GM21381 (cell line): ENCODE results near the gene CFAP52.
A peak's percentile ranks its signal among the peaks of the same experiment; 100 is the strongest.
"Not testable (repeated sequence)": the region's sequence is repeated elsewhere in the genome, so short reads cannot be mapped to it uniquely, and the experiment has no call there.

Experiments
- ATAC-seq: cut with Tn5 transposase; IDR thresholded peaks from one replicate; pipeline ENCODE4 v1.9.1; 2021; ENCODE audit warnings: mild to moderate bottlenecking, moderate library complexity; ENCODE audit not compliant: unreplicated experiment

Gene CFAP52

DNA sequence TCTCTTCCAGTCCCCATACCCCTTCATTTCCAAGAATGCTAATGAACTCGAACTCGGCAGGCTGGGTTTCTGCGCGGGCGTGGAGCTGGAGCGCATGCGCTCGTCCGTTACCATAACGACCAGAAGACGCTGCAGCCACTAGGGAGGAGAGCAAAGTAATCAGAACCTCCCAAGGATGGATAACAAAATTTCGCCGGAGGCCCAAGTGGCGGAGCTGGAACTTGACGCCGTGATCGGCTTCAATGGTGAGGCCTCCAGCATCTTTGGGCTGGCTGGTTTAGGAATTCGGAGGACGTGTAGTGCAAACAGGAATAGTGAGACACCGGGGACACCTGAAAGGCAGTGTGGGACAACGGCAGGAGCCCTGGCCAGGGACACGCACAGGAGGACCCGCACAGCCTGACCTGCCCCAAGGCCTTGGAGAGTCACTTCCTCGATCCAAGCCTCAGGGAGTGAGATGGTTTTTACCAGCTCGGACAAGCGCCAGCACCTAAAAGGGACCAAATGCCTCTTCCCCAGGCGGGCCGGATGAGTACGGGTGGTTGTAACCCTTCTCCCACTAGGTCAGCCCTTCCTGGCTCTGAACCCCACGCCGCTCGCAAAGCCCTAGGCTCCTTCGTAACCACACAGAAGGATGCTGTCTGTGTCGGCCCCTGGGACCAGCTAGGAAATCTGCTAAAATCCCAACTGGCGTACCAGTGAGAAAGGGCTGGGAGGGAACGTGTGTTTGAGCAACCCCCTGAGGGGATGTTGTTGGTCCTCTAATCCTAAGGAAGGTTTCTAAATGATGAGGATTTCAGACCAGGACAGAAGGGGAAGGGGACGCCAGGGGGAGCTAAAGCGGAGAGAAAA is at the start of gene CFAP52:
TSS of gene CFAP52 (plus strand) at position 122 of the 852 bp plus-strand sequence. CDS start at position 176, 54 bp downstream.
- peak; percentile 63 for ATAC-seq

DNA sequence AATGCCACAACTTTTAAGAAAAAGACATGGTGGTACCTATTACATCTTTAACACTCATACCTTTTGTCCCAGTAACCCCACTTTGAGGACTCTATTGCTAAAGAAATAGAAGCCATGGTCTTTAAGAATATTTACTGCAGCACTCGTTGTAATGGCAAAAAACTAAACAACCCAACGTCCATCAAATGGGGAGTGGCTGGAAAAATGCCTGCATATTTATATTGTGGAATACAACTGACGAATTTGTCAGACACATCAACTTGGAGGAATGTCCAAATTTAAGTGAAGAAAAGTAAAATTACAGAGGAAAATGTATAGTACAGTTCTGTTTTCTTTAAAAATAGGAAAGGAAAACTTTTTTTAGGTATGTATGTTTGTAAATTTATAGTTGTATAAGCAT is 48.7 kb upstream of the CFAP52 start:
- no peak for ATAC-seq

GRCh38 chr17:9529033-9529700 is 47.3 kb upstream of the CFAP52 start:
- ATAC-seq = no peak

DNA sequence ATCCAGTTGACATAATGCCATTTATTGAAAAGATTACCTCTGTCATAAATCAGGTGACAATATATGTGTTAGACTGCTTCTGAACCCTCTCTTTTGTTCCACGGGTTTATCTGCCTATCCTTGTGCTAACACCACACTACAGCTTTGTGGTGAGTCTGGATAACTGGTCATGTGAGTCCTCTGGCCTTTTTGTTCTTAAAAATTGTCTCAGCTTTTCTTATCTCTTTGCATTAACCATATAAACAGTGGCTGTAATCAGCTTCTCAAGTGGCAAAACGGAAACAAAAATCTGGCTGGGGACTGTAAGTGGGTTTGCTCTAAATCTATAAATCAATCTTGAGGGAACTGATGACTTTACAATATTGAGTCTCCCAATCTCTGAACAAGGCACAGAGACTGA is 45.4 kb upstream of the CFAP52 start:
- ATAC-seq = no peak

DNA sequence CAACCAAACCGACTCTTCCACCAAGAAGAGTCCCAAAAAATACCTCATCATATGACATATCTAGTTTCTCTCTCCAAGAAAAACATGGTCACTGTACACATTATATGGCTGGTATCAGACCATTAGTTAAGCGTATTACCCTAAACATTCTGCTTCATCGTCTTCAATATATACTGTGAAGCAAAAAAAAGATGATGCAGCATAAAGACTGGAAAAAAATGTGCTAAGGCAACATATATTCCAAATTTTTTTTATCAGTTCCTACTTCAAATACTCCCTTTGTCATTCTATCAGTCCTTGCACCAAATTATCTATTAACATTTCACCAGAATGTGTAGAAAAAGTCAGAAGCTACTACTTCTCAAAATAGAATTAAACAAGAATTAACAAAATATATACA is 43.7 kb upstream of the CFAP52 start:
- no peak for ATAC-seq

DNA sequence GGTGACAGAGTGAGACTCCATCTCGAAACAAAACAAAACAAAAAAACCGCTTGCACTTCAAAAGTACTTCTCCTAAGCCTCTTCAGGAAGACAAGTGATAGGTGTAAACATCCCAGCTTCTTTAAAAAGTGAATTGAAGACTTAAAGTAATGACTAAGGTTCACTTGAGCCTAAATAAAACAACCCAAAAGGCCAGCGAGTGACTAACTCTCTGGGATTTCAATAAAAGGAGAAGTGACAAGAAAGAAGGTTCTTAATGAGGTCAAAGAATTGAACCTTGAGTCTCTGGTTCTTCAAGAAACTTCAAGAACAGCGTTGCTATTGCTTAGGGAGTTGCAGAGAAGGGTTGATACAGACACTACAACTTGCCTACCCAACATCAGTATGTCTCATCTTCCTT is 43.0 kb upstream of the CFAP52 start:
- no peak for ATAC-seq

- ATAC-seq = no peak
These were observed 40.4 kb upstream of the CFAP52 start for GRCh38 chr17:9536061-9536460.

DNA sequence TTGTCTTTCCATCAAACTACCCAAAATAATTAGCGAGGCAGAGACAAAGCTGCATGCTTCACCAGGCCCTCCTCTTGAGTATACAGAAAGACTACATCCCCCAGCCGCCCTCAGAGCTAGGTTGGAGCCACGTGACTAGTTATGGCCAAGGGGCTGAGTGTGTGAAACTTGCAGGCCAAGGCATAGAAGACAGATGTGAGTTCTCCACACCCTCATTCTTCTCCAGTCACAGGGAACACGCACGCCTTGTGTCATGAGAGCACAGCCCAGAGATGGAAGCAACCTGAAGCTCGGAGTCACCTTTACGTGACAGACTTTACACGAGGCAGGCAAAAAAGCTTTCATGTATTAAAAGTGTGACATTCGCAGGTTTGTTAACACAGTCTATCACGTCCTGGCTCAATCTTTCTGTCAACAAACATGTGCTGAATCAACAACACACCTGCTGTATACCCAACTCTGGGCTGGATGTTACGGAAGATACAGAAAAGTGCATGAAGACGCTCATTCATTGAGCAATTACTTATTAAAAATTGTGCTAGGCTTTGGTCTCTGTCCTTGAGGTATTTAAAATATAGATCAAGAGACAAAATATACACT is 39.2 kb upstream of the CFAP52 start:
- no peak for ATAC-seq

DNA sequence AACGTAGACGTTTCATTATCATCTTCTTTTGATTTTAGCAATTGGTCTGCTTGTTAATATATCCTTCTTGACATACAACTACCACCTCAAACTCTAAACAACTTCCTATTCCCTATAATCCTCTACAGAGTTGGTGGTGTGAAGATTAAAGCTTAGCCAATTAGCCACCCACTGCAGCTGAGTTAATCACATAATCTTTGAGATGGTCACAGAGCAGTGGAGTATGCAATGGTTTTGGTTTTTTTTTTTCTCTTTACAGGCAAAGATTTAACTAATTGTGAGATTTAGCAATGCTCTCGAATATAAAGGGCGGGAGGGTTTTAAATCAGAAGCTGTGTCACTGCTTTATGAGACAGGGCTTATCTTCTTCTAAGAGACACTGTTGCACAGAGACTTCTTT is 37.8 kb upstream of the CFAP52 start:
- no peak for ATAC-seq

GRCh38 chr17:9541718-9542117 is 34.7 kb upstream of the CFAP52 start:
- no peak for ATAC-seq

- no peak for ATAC-seq
These were observed 32.2 kb upstream of the CFAP52 start for GRCh38 chr17:9544221-9544620.

GRCh38 chr17:9549215-9549614 is 27.2 kb upstream of the CFAP52 start:
- ATAC-seq = no peak

DNA sequence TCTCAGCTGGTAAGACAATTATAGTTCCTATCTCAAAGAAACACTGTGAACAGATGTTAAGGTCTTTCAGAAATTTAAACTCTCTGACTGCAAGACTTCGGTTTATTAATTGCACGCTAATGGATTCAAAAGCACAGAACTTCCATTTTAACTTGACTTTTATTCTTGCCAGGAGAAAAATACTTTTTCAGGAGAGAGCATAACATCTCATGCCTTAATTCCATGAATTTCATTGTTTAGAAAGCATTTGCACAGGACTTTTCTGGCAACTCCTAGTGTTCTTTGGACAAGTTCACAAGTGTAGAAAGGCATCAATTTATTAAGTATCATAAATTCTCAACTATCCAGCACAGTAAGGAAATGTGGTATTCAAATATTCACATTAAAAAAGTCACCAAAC is 23.3 kb upstream of the CFAP52 start:
- ATAC-seq = no peak

- ATAC-seq = no peak
These were observed 22.8 kb upstream of the CFAP52 start for GRCh38 chr17:9553596-9553995.

- ATAC-seq = not testable (repeated sequence)
These were observed 21.7 kb upstream of the CFAP52 start for GRCh38 chr17:9554715-9555114.

DNA sequence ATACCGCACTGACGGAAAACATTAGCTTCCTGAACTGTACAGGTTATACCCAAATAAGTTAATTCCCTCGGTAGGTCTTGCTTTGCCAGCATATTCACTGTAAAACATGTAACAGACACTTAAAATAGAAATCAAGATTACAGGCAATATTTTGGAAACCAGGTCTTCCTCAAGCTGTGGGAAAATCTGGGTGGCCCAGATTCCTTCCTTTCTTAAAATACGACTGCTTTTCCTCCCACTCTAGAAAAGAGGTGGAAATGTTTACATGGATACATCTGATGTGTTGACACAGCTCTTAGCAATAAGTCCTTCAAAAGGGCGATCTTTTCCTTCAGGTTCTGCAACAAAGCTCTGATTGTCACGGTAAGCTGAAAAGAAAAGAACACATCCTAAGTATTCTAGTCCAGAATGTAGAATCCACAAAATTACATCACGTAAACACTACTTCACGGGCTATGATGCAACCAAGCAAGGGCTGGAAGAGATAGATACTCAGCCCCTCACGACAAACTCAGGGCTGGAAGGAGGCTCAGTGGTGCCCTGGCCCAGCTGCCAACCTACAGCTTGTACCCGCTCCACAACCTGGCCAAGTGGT is 19.2 kb upstream of the CFAP52 start:
- no peak for ATAC-seq

DNA sequence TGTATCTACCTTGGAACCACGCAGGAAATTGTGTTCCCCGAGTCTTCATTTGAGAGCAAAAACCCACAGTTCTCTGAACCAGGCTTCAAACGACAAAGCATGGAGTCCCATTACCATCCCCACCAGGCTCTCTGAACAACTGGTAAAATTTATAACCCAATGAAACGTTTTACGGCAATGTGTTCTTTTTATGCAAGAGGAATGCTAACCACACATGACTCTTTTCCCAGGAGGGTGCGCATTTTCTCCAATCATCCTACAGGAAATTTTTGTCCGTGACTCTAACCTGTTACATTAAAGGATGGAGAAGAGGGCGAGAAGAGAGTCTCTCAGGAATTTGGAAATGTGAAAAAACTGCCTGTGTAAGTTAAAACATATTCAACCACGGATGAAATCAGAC is 18.6 kb upstream of the CFAP52 start:
- ATAC-seq = no peak

- ATAC-seq = no peak
These were observed 12.3 kb upstream of the CFAP52 start for GRCh38 chr17:9564104-9564503.

GRCh38 chr17:9566067-9566466 is 10.4 kb upstream of the CFAP52 start:
- ATAC-seq = no peak

- ATAC-seq = not testable (repeated sequence)
These were observed 9.7 kb upstream of the CFAP52 start for GRCh38 chr17:9566739-9567138.

DNA sequence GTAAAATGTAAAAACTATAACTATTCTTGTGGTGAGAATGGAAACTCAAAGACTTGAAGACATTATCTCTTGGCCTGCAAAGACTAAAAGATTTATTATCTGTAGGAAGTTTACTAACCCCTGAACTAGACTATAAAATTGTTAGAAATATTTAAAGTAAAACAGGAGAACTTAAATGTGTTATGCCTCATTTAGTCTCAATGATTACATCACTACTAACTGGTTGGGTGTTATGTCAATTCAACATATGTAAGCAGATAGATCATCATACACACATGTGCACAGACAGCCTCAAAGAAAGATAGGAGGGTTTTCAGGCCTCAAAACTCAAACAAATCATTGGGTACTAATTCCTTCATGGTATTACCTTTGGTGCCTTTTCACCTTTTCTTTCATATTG is 8.4 kb upstream of the CFAP52 start:
- ATAC-seq = no peak
